Prostate gland (tissue), 2 donors: ENCODE results near the gene TSPAN6. TPM values are rescaled to one million over a fixed set of nuclear protein-coding genes. Genes with fewer than 3 reads are reported as not detected.

ENCODE experiments used
- DNase-seq: peaks from one replicate; pipeline ENCODE4 v3.0.0-alpha.2; 2019; ENCODE audit warnings: low spot score
- H3K27ac ChIP-seq, 2 donors: fragments of 200-600 bp; sonication (generic); 2 replicates each; pipeline ENCODE4 v1.5.1; 2017 to 2019
- H3K27me3 ChIP-seq: fragments of 200-600 bp; sonication (generic); replicated peaks from 2 replicates; pipeline ENCODE4 v1.5.1; 2019; ENCODE audit not compliant: insufficient read depth
- H3K36me3 ChIP-seq, 2 donors: fragments of 200-600 bp; sonication (generic); 1 replicate in 1 of 2; 2 replicates in 1 of 2; pipeline versions ENCODE4 v1.5.1 to v1.8.1; 2017 to 2019
- H3K4me1 ChIP-seq: fragments of 200-600 bp; sonication (generic); replicated peaks from 2 replicates; pipeline ENCODE4 v1.5.1; 2019
- H3K4me3 ChIP-seq, 2 donors: fragments of 200-600 bp; sonication (generic); 2 replicates each; pipeline ENCODE4 v1.5.1; 2017 to 2019
- H3K9me3 ChIP-seq: fragments of 200-600 bp; sonication (generic); 2 replicates; pipeline ENCODE4 v1.5.1; 2017
- CTCF ChIP-seq, 4 experiments: fragments of 200-600 bp in 2 of 4; fragments of 450-650 bp in 2 of 4; sonication (generic) in 2 of 4; IDR thresholded peaks; 1 replicate in 3 of 4; 2 replicates in 1 of 4; pipeline ENCODE4 v1.5.1; 2016 to 2019; ENCODE audit warnings: antibody characterized with exemption in 4 of 4, mild to moderate bottlenecking in 2 of 4, moderate library complexity in 2 of 4
- POLR2A ChIP-seq: fragments of 450-650 bp; IDR thresholded peaks from one replicate; pipeline ENCODE4 v1.6.1; 2016; ENCODE audit warnings: antibody characterized with exemption, mild to moderate bottlenecking
- POLR2AphosphoS5 ChIP-seq: sonication (generic); formaldehyde crosslinking; IDR thresholded peaks from one replicate; pipeline ENCODE4 v1.6.1; 2017; ENCODE audit warnings: antibody characterized with exemption
- WGBS: methylation state at CpG from one replicate; pipeline ENCODE4 v1.1.5; 2018; 5-methylcytosine and 5-hydroxymethylcytosine counted together
- intact Hi-C: fragments of 100-400 bp; cut with DNase I; formaldehyde crosslinking; loops from one replicate; pipeline ENCODE4 v1.14.2; 2022
- total RNA-seq, 2 donors: library from RNA; depleted of rRNA; stranded (reverse); fragments of >200 nt; gene quantifications; one replicate each; pipeline ENCODE4 v1.1.0, GENCODE V29; 2016

The TSPAN6 gene
- total RNA-seq, 2 donors from 2014 or later: 26.1 to 34.9 TPM

- no peak overlapping the region for H3K4me3 ChIP-seq
- no peaks in the 10 kb centered on the region for H3K27me3 ChIP-seq
- H3K4me1 ChIP-seq: no peaks in the 10 kb centered on the region
- intact Hi-C loops: no loop called here
- WGBS: 31% methylated on average over 2 of the region's 2 CpGs
- DNase-seq: no peak
- TF ChIP-seq POLR2AphosphoS5: no peak
- no peak for TF ChIP-seq POLR2A
- no peak for TF ChIP-seq CTCF (IDR thresholded peaks at IDR 0.05)
- H3K27ac ChIP-seq: no peak overlapping the region
- H3K36me3 ChIP-seq: no peaks in the 10 kb centered on the region
- no peaks in the 10 kb centered on the region for H3K9me3 ChIP-seq
Measured at GRCh38 chrX:100680756-100681155, 44.1 kb upstream of the TSPAN6 start.

- no peaks in the 10 kb centered on the region for H3K27me3 ChIP-seq
- no peaks in the 10 kb centered on the region for H3K9me3 ChIP-seq
- H3K36me3 ChIP-seq: no peaks in the 10 kb centered on the region
- H3K4me3 ChIP-seq: no peak overlapping the region
- intact Hi-C loops: no loop called here
- WGBS: 35% methylated on average over 5 of the region's 5 CpGs
- no peak overlapping the region for H3K27ac ChIP-seq
- H3K4me1 ChIP-seq: no peaks in the 10 kb centered on the region
- TF ChIP-seq POLR2A (no peak), CTCF (IDR thresholded peaks at IDR 0.05) (no peak), POLR2AphosphoS5 (no peak)
- no peak for DNase-seq
Measured at GRCh38 chrX:100677611-100678181, 41.1 kb upstream of the TSPAN6 start.

- Histone ChIP-seq H3K36me3 (no peaks in the 10 kb centered on the region), H3K4me1 (no peaks in the 10 kb centered on the region), H3K27ac (no peak overlapping the region), H3K4me3 (no peak overlapping the region), H3K9me3 (no peaks in the 10 kb centered on the region), H3K27me3 (no peaks in the 10 kb centered on the region)
- WGBS: 88% methylated on average over 2 of the region's 2 CpGs
- intact Hi-C loops: loop anchor here (5.0 kb wide), 1 partner anchor 93 kb away; no protein-coding TSS in a partner anchor
- DNase-seq: no peak
- TF ChIP-seq POLR2AphosphoS5: no peak
- no peak for TF ChIP-seq POLR2A
- TF ChIP-seq CTCF (IDR thresholded peaks at IDR 0.05): no peak
Measured at GRCh38 chrX:100674705-100675104, 38.1 kb upstream of the TSPAN6 start.

GRCh38 chrX:100673397-100673953, 36.9 kb upstream of the TSPAN6 start:
- Histone ChIP-seq H3K9me3 (no peaks in the 10 kb centered on the region), H3K27ac (no peak overlapping the region), H3K4me1 (no peaks in the 10 kb centered on the region), H3K27me3 (no peaks in the 10 kb centered on the region), H3K4me3 (no peak overlapping the region), H3K36me3 (no peaks in the 10 kb centered on the region)
- TF ChIP-seq CTCF (IDR thresholded peaks at IDR 0.05) (no peak), POLR2AphosphoS5 (no peak), POLR2A (no peak)
- intact Hi-C loops: loop anchor here (5.0 kb wide), 1 partner anchor 94 kb away; no protein-coding TSS in a partner anchor
- DNase-seq: no peak
- 79% methylated on average over 3 of the region's 3 CpGs for WGBS

- H3K36me3 ChIP-seq: no peaks in the 10 kb centered on the region
- intact Hi-C loops: loop anchor here (5.0 kb wide), 1 partner anchor 94 kb away; no protein-coding TSS in a partner anchor
- no peak for DNase-seq
- TF ChIP-seq CTCF (IDR thresholded peaks at IDR 0.05) (no peak), POLR2AphosphoS5 (no peak), POLR2A (no peak)
- H3K4me1 ChIP-seq: no peaks in the 10 kb centered on the region
- WGBS: 60% methylated on average over 3 of the region's 3 CpGs
- H3K27ac ChIP-seq: no peak overlapping the region
- H3K4me3 ChIP-seq: no peak overlapping the region
- H3K9me3 ChIP-seq: no peaks in the 10 kb centered on the region
- H3K27me3 ChIP-seq: no peaks in the 10 kb centered on the region
Measured at GRCh38 chrX:100672966-100673365, 36.4 kb upstream of the TSPAN6 start.
